OCI-LY3 (cell line): ENCODE results near the gene PROSER3.

Source experiments
- EZH2phosphoT487 ChIP-seq: fragments of 200-600 bp; shearing (Covaris generic); IDR thresholded peaks from 2 replicates; pipeline ENCODE4 v1.6.1; 2018; ENCODE audit warnings: antibody characterized with exemption, mixed run types, low read depth
- TF ChIP-seq, protein P1 (sequence below): fragments of 200-600, 300-600 bp; sonication (generic); IDR thresholded peaks from 2 replicates; pipeline ENCODE4 v1.5.1; 2014; ENCODE audit warnings: antibody characterized with exemption, low read length, low read depth

DNA sequence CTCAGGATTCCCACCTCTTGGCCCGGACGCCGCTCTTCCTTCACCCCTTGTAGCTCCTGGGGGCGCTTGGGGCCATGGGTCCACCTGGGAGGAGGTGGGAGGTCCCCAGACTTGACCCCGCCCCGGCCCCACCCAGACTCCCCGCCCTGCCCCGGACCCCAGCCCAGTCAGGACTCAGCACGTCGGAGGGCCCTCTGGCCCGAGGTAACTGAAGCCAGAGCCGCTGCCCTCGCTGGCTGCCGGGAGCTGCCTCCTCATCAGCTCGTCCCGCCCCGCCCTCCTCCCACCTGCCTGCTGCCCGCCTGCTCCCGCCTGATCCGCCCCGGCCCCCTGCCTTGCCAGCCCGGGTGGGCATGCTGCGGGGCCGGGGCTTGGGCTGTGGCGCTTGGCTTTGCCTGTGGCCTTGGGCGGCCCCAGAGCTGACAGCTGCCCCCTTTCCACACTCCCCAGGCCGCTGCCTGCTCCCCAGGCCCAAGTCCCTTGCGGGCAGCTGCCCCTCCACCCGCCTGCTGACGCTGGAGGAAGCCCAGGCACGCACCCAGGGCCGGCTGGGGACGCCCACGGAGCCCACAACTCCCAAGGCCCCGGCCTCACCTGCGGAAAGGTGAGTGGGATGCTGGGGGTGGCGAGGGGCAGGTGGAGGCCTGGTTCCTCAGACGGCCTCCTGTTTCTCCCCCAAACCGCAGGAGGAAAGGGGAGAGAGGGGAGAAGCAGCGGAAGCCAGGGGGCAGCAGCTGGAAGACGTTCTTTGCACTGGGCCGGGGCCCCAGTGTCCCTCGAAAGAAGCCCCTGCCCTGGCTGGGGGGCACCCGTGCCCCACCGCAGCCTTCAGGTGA is 26.7 kb downstream of the PROSER3 start:
- TF ChIP-seq, protein P1, sequence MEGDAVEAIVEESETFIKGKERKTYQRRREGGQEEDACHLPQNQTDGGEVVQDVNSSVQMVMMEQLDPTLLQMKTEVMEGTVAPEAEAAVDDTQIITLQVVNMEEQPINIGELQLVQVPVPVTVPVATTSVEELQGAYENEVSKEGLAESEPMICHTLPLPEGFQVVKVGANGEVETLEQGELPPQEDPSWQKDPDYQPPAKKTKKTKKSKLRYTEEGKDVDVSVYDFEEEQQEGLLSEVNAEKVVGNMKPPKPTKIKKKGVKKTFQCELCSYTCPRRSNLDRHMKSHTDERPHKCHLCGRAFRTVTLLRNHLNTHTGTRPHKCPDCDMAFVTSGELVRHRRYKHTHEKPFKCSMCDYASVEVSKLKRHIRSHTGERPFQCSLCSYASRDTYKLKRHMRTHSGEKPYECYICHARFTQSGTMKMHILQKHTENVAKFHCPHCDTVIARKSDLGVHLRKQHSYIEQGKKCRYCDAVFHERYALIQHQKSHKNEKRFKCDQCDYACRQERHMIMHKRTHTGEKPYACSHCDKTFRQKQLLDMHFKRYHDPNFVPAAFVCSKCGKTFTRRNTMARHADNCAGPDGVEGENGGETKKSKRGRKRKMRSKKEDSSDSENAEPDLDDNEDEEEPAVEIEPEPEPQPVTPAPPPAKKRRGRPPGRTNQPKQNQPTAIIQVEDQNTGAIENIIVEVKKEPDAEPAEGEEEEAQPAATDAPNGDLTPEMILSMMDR = no peak
- TF ChIP-seq EZH2phosphoT487 = no peak
